ENCODE results near the gene NFE2L3.

The NFE2L3 gene

GRCh38 chr7:26141077-26141476 lies 10.9 kb upstream of the NFE2L3 start:
- Histone ChIP-seq H3K36me3 (ENCODE audit: insufficient read depth, low read length) (no peaks in the 10 kb centered on the region), H3K9ac (ENCODE audit: low read length) (no peak overlapping the region), H3F3A (ENCODE audit: insufficient read depth, low read length) (no peaks in the 10 kb centered on the region), H3K4me3 (ENCODE audit: low read depth, low read length, poor library complexity, severe bottlenecking) (no peak overlapping the region), H3K9me2 (ENCODE audit: low read depth, low read length) (no peaks in the 10 kb centered on the region), H3K9me3 (ENCODE audit: low read length) (peaks cover 2% of the 10 kb centered on the region; the same call in 1 of the 2 replicates), H3K79me2 (ENCODE audit: insufficient read depth, low read length) (no peaks in the 10 kb centered on the region), H4K20me1 (ENCODE audit: insufficient read depth, low read length) (no peaks in the 10 kb centered on the region), H3K27ac (ENCODE audit: low read depth, low read length, poor library complexity, severe bottlenecking) (no peak overlapping the region), H3K4me1 (ENCODE audit: insufficient read depth, low read length, severe bottlenecking) (no peaks in the 10 kb centered on the region), H3K27me3 (ENCODE audit: insufficient read depth, low read length) (no peaks in the 10 kb centered on the region; the same call in 1 of the 2 replicates), H2AFZ (ENCODE audit: low read length) (no peak overlapping the region), H3K4me2 (ENCODE audit: low read length) (no peak overlapping the region)
- TF ChIP-seq EZH2 (IDR thresholded peaks at IDR 0.05; ENCODE audit: borderline replicate concordance, low read length): no peak
- TF ChIP-seq, protein P1, sequence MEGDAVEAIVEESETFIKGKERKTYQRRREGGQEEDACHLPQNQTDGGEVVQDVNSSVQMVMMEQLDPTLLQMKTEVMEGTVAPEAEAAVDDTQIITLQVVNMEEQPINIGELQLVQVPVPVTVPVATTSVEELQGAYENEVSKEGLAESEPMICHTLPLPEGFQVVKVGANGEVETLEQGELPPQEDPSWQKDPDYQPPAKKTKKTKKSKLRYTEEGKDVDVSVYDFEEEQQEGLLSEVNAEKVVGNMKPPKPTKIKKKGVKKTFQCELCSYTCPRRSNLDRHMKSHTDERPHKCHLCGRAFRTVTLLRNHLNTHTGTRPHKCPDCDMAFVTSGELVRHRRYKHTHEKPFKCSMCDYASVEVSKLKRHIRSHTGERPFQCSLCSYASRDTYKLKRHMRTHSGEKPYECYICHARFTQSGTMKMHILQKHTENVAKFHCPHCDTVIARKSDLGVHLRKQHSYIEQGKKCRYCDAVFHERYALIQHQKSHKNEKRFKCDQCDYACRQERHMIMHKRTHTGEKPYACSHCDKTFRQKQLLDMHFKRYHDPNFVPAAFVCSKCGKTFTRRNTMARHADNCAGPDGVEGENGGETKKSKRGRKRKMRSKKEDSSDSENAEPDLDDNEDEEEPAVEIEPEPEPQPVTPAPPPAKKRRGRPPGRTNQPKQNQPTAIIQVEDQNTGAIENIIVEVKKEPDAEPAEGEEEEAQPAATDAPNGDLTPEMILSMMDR (IDR thresholded peaks at IDR 0.05; ENCODE audit: low read length): no peak

DNA sequence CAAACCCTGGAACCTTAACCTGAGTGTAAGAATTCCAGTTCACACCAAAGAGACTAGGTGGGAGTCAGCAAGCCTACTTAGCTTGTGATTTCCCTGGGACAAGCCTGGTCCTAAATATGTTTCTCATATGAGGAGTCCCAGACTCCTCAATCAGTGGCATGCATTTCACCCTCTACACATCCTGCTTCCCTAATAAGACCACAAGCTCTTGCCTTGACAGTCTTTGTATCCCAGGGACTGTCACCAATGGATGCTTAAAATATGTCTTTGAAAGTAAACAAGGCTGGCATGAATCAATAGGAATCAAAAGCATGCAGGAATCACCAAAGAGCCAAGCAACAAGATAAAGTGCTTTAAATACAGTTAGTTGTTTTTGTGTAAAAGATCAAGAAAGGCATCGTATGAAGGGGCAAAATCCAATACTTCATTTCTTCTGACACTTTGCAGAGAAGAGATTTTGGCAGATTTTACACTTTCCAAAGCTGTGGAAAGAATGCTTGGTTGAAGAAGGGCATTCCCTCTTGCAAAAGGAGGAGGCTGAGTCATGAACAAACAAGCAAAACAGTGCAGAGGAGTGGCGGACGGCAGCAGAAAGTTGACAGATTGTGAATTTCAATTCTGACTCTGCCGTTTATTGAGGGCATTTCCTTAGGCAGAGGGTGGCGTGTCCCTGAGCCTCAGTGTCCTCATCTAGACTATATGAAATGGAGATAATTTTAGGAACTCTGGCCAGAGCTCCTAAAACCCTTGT lies 8.5 kb upstream of the NFE2L3 start:
- no peak overlapping the region for H3K4me2 ChIP-seq (ENCODE audit: low read length)
- H3K4me1 ChIP-seq (ENCODE audit: insufficient read depth, low read length, severe bottlenecking): no peaks in the 10 kb centered on the region
- H3K36me3 ChIP-seq (ENCODE audit: insufficient read depth, low read length): no peaks in the 10 kb centered on the region; the same call in 1 of the 2 replicates

GRCh38 chr7:26144184-26145080 lies 7.6 kb upstream of the NFE2L3 start:
- no peak overlapping the region for H3K4me2 ChIP-seq (ENCODE audit: low read length)
- no peaks in the 10 kb centered on the region for H4K20me1 ChIP-seq (ENCODE audit: insufficient read depth, low read length)

More for the DNA sequence above, 8.5 kb upstream of the NFE2L3 start:
- no peaks in the 10 kb centered on the region for H4K20me1 ChIP-seq (ENCODE audit: insufficient read depth, low read length)
- no peak overlapping the region for H3K27ac ChIP-seq (ENCODE audit: low read depth, low read length, poor library complexity, severe bottlenecking)
- H2AFZ ChIP-seq (ENCODE audit: low read length): no peak overlapping the region
- H3K9ac ChIP-seq (ENCODE audit: low read length): no peak overlapping the region
- no peak for TF ChIP-seq EZH2 (IDR thresholded peaks at IDR 0.05; ENCODE audit: borderline replicate concordance, low read length)
- H3K9me2 ChIP-seq (ENCODE audit: low read depth, low read length): no peaks in the 10 kb centered on the region
- H3F3A ChIP-seq (ENCODE audit: insufficient read depth, low read length): no peaks in the 10 kb centered on the region
- H3K27me3 ChIP-seq (ENCODE audit: insufficient read depth, low read length): no peaks in the 10 kb centered on the region; the same call in 1 of the 2 replicates
- H3K9me3 ChIP-seq (ENCODE audit: low read length): peaks cover 4% of the 10 kb centered on the region; the same call in 1 of the 2 replicates
- H3K4me3 ChIP-seq (ENCODE audit: low read depth, low read length, poor library complexity, severe bottlenecking): no peak overlapping the region
- H3K79me2 ChIP-seq (ENCODE audit: insufficient read depth, low read length): no peaks in the 10 kb centered on the region

More at GRCh38 chr7:26144184-26145080, 7.6 kb upstream of the NFE2L3 start:
- Histone ChIP-seq H2AFZ (ENCODE audit: low read length) (no peak overlapping the region), H3K9me2 (ENCODE audit: low read depth, low read length) (no peaks in the 10 kb centered on the region), H3K36me3 (ENCODE audit: insufficient read depth, low read length) (no peaks in the 10 kb centered on the region; the same call in 1 of the 2 replicates), H3K27ac (ENCODE audit: low read depth, low read length, poor library complexity, severe bottlenecking) (no peak overlapping the region), H3K27me3 (ENCODE audit: insufficient read depth, low read length) (no peaks in the 10 kb centered on the region; the same call in 1 of the 2 replicates), H3K4me1 (ENCODE audit: insufficient read depth, low read length, severe bottlenecking) (no peaks in the 10 kb centered on the region), H3F3A (ENCODE audit: insufficient read depth, low read length) (no peaks in the 10 kb centered on the region), H3K4me3 (ENCODE audit: low read depth, low read length, poor library complexity, severe bottlenecking) (no peak overlapping the region), H3K9me3 (ENCODE audit: low read length) (peaks cover 4% of the 10 kb centered on the region; the same call in 1 of the 2 replicates), H3K79me2 (ENCODE audit: insufficient read depth, low read length) (no peaks in the 10 kb centered on the region), H3K9ac (ENCODE audit: low read length) (no peak overlapping the region)
- TF ChIP-seq, protein P1 (IDR thresholded peaks at IDR 0.05; ENCODE audit: low read length): no peak
- TF ChIP-seq EZH2 (IDR thresholded peaks at IDR 0.05; ENCODE audit: borderline replicate concordance, low read length): no peak
